GM19193 (cell line): ENCODE measurements around the gene HBD.
"Not testable (repeated sequence)": the region's sequence is repeated elsewhere in the genome, so short reads cannot be mapped to it uniquely, and the experiment has no call there.

ENCODE experiments used
- POLR2A ChIP-seq: IDR thresholded peaks from 4 replicates; pipeline ENCODE4 v1.6.1; 2011; ENCODE audit not compliant: insufficient read depth, insufficient read length; ENCODE audit errors: extremely low read depth

The HBD gene

DNA sequence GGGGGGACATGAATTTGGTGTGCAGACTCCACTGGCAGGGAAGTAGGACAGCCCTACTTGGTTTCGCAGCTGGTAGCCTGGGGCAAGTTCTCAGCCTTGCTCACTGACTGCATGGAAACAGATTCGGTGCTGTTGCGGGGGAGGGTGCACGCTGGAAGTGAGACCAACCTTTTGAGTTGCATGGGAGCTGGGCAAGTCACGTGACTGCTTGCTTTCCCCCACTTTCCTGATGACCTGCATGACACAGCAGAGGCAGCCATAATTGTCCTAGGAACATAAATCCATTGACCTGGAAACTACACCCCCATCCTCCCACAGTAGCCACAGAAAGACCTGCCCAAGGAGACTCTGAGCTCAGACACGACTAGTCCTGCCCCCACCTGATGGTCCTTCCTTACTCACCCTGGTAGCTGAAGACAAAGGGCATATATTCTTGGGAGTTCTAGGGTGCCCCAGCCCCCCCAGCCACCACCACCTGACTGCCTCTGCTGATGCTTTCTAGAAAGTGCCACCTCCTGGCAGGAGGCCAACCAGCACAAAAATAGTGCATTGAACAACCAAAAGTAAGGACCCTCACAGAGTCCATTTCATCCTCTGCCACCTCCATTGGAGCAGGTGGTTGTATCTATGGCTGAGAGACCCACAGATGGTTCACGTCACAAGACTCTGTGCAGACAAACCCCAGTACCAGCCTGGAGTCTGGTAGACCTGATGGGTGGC, 24.4 kb upstream of the HBD start:
- no peak for TF ChIP-seq POLR2A

DNA sequence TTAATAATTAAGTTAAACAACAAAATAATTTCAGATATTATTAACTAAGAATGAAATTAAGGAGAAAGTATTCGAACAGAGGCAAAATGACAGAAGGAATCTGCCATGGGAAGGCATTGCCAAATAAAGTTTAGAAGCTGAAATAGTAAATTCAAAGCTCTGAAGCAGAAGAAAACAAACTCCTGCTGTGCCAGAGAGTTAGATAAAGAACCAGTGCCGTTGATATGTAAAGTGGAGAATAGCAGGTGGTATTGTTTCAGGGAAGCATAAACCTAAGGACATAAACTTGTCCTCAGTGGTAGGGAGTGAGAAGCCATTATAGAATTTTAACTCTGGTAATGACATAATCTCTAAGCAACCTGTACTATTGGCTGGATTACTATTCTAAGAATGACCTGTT, 23.0 kb upstream of the HBD start:
- TF ChIP-seq POLR2A: no peak

DNA sequence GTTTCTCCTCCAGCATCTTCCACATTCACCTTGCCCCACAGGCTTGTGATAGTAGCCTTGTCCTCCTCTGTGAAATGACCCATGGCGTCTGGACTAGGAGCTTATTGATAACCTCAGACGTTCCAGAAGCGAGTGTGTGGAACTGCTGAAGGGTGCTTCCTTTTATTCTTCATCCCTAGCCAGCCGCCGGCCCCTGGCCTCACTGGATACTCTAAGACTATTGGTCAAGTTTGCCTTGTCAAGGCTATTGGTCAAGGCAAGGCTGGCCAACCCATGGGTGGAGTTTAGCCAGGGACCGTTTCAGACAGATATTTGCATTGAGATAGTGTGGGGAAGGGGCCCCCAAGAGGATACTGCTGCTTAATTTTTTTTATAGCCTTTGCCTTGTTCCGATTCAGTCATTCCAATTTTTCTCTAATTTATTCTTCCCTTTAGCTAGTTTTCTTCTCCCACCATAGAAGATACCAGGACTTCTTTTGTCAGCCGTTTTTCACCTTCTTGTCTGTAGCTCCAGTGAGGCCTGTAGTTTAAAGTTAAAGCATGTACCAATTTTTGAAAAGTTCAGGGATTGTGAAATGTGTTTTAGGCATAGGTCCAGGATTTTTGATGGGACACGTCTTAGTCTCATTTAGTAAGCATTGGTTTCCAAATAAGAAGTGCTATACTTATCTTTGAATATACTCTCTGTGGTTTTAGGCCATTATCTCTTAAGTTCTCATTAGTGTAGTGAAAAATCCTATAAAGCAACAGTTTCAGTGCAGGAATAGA, 20.5 kb upstream of the HBD start, which contains the start of gene HBG2:
TSS of gene HBG2 (minus strand) at position 136 of the 768 bp plus-strand sequence. CDS start at position 83, 53 bp downstream.
- not testable (repeated sequence) for TF ChIP-seq POLR2A

DNA sequence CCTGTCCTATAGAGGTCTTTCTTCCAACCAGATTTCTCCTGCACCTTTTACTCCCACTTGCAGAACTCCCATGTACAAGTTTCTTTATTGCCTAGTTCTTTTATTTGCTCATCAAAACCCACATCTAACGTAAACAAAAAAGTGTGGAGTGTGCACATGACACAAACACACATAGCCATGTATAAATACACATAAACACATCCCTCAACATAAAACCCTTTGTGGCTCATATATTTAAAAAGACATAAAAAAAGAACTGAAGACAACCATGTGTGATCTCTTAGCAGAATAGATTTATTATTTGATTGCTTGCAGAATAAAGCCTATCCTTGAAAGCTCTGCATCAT, 18.6 kb upstream of the HBD start:
- no peak for TF ChIP-seq POLR2A

DNA sequence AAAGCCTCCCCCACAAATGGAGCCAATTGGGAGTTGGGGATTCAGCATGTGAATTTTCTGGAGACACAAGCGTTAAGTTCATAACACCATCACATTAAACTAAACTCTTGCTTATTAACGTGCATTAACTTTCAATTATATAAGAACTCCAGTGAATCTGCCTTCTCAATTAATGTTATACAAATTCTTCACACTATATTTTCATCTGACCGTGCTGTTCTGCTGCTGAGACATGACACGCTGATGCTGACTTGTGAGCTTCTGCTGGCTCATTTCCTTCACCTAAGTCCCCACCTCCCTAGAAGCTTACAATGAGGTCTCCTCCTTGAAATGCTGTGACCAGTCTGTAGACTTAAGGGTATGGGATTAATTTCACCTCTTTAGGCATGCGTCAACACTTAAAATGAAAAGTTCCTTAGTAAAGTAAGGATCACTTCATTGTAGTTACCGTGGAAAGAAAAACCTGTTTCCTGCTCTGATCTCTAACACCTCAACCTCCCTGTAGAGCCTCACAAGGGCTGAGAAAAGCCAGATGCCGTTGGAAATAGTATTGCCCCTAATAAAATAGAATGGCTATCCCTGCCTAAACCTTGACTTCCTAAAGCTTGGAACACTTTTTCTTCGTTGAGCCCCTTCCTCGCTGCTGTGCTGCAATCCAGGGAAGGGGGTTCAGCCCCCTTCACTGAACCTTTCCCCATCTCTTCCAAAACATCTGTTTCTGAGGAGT, 18.1 kb upstream of the HBD start:
- TF ChIP-seq POLR2A: no peak

DNA sequence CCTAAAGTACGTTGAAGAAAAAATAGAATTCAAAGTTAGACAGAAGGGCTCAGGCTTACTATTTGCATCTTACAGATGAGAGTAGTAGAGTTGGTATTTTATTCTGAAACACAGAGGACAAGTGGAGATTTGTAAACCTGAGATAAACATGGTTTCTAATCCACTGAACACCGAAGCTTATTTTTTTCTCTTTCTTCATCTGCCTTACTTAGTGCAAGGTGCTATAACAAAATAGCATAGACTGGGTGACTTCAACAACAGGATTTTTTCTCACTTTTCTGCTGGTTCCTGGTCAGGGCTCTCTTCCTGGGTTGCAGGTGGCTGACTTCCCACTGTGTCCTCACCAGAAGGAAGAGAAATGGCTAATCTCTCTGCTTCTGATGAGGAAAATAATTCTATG, 17.5 kb upstream of the HBD start:
- no peak for TF ChIP-seq POLR2A

DNA sequence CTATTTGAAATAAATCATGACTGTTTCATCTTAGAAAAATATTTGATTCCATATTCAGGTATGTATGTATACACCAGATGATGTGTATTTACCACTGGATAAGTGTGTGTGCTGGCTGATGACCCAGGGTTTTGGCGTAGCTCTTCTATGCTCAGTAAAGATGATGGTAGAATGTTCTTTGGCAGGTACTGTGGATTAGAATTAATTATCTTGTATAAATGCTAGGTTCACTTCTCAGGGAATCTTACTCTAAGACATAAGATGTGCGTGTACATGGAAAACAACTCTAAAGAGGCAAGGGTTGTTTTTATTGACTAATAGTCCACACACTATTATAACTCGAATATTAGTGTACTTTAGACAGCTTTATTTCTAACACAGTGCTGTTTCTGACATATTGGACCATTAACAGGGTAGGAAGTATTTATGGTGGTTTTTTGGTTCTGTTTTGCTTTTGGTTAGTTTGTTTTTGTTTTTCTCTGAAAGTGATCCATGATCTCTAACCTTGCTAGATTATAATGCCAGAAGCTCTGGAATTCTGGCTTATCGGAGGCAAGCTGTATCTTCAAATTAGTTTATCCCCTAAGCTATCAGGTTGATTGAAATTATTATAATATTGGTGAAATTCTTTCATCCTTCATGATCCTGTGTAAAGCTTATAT, 16.4 kb upstream of the HBD start:
- no peak for TF ChIP-seq POLR2A

DNA sequence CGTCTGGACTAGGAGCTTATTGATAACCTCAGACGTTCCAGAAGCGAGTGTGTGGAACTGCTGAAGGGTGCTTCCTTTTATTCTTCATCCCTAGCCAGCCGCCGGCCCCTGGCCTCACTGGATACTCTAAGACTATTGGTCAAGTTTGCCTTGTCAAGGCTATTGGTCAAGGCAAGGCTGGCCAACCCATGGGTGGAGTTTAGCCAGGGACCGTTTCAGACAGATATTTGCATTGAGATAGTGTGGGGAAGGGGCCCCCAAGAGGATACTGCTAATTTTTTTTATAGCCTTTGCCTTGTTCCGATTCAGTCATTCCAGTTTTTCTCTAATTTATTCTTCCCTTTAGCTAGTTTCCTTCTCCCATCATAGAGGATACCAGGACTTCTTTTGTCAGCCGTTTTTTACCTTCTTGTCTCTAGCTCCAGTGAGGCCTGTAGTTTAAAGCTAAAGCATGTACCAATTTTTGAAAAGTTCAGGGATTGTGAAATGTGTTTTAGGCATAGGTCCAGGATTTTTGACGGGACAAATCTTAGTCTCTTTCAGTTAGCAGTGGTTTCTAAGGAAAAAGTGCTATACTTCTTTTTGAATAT, 15.6 kb upstream of the HBD start, which contains the start of gene HBG1:
TSS of gene HBG1 (minus strand) at position 51 of the 590 bp plus-strand sequence. CDS start 53 bp downstream, outside the sequence.
- not testable (repeated sequence) for TF ChIP-seq POLR2A

DNA sequence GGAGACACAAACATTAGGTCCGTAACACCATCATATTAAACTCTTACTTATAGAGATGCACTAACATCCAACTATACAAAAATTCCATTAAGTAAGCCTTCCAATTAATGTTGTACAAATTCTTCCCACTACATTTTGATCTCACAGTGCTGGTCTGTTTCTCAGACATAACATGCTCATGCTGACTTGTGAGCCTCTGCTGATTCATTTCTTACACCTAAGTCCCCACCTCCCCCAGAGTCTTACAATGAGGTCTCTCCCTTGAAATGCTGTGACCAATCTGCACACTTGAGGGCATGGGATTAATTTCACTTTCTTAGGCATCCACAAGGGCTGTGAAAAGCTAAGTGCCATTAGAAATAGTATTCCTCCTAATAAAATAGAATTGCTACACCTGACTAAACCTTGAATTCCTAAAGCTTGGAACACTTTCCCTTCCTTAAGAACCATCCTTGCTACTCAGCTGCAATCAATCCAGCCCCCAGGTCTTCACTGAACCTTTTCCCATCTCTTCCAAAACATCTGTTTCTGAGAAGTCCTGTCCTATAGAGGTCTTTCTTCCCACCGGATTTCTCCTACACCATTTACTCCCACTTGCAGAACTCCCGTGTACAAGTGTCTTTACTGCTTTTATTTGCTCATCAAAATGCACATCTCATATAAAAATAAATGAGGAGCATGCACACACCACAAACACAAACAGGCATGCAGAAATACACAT, 13.3 kb upstream of the HBD start:
- TF ChIP-seq POLR2A: no peak

DNA sequence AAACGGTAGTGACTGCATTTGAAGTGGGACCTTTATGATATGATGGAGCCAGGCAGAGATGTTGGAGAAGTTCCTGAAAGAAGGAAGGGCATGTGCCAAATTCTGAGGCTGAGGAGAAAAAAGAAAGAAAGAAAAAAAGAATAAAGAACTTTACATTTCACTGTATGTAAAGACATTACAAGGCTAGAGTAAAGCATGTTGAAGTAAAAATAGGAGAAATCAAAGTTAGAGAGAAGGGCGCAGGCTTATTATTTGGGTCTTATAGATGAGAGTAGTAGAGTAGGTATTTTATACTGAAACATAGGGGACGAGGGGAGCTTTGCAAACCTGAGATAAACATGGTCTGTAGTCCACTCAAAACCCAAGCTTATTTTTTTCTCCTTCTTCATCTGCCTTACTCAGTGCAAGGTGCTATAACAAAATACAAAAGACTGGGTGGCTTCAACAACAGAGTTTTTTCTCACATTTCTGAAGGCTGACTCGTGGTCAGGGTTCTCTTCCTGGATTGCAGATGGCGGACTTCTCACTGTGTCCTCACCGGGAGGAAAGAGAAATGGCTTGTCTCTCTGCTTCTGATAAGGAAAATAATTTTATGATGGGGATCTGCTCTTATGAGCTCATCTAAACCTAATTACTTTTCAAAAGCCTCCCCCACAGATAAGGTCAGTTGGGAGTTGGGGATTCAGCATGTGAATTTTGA, 12.6 kb upstream of the HBD start:
- TF ChIP-seq POLR2A: no peak

DNA sequence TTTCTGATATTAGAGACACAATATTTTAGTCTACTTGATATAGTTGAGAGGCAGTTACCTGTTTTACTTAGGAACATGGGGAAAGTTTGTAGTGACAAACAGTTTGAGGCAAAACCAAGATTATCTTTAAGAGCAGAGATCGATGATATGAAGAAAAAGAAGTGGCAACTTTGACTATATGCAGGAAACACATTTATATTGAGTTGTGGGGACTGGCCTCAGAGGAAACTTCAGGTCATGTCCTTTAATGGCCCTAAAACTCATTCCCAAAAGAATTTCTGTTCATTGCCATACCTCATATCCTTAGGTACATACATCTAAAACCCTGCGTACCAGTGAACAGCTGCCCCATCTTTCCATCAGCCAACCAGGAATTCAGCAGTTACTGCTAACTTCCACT, 10.9 kb upstream of the HBD start:
- no peak for TF ChIP-seq POLR2A

DNA sequence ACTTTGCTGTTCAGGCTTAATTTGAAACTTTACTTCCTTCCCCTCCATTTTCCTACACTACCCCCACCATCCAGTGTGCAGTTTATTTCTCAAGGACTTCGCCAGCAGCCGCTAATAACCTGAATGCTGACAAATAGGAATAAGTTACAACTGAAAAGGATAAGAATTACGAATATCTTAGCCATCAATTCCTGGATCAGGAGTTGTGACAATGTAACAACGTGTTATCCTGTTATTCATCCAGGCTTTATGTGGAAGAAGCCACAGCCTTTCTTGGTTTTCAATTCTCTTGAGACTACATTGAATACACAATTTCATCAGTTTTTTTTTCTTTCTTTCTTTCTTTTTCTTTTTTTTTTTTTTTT, 9.5 kb upstream of the HBD start:
- TF ChIP-seq POLR2A: no peak
